DND-41 (cell line): ENCODE measurements around the gene KRT15.

ENCODE experiments used
- CTCF ChIP-seq: IDR thresholded peaks from 2 replicates; pipeline ENCODE4 v1.5.1; 2012; ENCODE audit warnings: borderline replicate concordance, low read length, moderate library complexity, mild to moderate bottlenecking; ENCODE audit not compliant: poor library complexity, severe bottlenecking; ENCODE audit errors: extremely low read depth
- EZH2 ChIP-seq: IDR thresholded peaks from 3 replicates; pipeline ENCODE4 v1.6.1; 2012; ENCODE audit warnings: borderline replicate concordance, low read depth, mild to moderate bottlenecking, moderate library complexity, low read length, inconsistent platforms; ENCODE audit not compliant: severe bottlenecking

DNA sequence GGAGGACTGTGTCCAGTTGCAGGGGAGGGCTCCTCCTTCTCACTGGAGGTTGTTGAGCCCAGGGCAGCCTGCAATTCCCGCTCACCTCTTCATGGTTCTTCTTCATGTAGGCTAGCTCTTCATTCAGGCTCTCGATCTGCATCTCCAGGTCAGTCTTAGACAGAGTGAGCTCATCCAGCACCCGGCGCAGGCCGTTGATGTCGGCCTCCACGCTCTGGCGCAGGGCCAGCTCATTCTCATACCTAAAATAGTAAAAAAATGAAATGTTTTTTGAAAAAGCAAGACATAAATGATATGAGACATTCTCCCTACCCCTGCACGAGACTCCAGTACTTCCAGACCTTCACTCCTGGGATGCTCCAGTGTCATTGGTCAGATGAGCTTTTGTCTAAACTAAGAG lies 15.5 kb downstream of the KRT15 start:
- TF ChIP-seq CTCF (no peak), EZH2 (no peak)
